ENCODE results near the gene MGAT5.

The MGAT5 gene

GRCh38 chr2:134232868-134233727 lies 20.8 kb upstream of the MGAT5 start:
- TF ChIP-seq CEBPB (IDR thresholded peaks at IDR 0.05) (no peak), TCF12 (IDR thresholded peaks at IDR 0.05; ENCODE audit: low read depth) (no peak), TAF1 (IDR thresholded peaks at IDR 0.05; ENCODE audit: low read depth) (no peak), EP300 (IDR thresholded peaks at IDR 0.05; ENCODE audit: borderline replicate concordance) (no peak)
- TF ChIP-seq, protein P1, sequence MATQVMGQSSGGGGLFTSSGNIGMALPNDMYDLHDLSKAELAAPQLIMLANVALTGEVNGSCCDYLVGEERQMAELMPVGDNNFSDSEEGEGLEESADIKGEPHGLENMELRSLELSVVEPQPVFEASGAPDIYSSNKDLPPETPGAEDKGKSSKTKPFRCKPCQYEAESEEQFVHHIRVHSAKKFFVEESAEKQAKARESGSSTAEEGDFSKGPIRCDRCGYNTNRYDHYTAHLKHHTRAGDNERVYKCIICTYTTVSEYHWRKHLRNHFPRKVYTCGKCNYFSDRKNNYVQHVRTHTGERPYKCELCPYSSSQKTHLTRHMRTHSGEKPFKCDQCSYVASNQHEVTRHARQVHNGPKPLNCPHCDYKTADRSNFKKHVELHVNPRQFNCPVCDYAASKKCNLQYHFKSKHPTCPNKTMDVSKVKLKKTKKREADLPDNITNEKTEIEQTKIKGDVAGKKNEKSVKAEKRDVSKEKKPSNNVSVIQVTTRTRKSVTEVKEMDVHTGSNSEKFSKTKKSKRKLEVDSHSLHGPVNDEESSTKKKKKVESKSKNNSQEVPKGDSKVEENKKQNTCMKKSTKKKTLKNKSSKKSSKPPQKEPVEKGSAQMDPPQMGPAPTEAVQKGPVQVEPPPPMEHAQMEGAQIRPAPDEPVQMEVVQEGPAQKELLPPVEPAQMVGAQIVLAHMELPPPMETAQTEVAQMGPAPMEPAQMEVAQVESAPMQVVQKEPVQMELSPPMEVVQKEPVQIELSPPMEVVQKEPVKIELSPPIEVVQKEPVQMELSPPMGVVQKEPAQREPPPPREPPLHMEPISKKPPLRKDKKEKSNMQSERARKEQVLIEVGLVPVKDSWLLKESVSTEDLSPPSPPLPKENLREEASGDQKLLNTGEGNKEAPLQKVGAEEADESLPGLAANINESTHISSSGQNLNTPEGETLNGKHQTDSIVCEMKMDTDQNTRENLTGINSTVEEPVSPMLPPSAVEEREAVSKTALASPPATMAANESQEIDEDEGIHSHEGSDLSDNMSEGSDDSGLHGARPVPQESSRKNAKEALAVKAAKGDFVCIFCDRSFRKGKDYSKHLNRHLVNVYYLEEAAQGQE (IDR thresholded peaks at IDR 0.05; ENCODE audit: low read depth): no peak
- TF ChIP-seq, protein P2, sequence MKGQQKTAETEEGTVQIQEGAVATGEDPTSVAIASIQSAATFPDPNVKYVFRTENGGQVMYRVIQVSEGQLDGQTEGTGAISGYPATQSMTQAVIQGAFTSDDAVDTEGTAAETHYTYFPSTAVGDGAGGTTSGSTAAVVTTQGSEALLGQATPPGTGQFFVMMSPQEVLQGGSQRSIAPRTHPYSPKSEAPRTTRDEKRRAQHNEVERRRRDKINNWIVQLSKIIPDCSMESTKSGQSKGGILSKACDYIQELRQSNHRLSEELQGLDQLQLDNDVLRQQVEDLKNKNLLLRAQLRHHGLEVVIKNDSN (IDR thresholded peaks at IDR 0.05): no peak

DNA sequence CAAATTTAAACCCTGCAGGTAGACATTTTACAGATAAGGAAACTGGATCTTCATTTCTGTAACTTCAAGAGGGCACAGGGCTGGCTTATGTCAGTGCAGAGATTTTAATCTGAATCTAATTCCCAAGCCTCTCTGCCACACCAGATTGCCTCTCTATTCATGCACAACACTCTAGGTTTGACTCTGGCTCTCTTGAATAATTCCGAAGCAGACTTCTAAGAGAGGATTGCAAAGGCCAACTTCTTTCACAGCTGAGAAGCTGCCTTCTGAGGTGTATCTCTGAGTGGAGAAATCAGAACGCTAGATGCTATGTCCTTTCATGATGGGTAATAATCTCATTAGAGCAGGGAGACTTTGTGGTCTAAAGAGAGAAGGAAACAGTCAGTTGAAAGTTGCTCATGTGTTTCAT lies 20.1 kb upstream of the MGAT5 start:
- TF ChIP-seq RAD21 (IDR thresholded peaks at IDR 0.05; ENCODE audit: low read depth): no peak
- TF ChIP-seq EP300 (IDR thresholded peaks at IDR 0.05; ENCODE audit: borderline replicate concordance): no peak
- TF ChIP-seq ZBTB7A (IDR thresholded peaks at IDR 0.05; ENCODE audit: low read depth): no peak
- TF ChIP-seq EGR1 (IDR thresholded peaks at IDR 0.05): no peak
- no peak for TF ChIP-seq NFIC (IDR thresholded peaks at IDR 0.05)
- TF ChIP-seq CEBPB (IDR thresholded peaks at IDR 0.05): no peak
- no peak for TF ChIP-seq TCF12 (IDR thresholded peaks at IDR 0.05; ENCODE audit: low read depth)
- TF ChIP-seq TEAD4 (IDR thresholded peaks at IDR 0.05): no peak
- TF ChIP-seq TAF1 (IDR thresholded peaks at IDR 0.05; ENCODE audit: low read depth): no peak

DNA sequence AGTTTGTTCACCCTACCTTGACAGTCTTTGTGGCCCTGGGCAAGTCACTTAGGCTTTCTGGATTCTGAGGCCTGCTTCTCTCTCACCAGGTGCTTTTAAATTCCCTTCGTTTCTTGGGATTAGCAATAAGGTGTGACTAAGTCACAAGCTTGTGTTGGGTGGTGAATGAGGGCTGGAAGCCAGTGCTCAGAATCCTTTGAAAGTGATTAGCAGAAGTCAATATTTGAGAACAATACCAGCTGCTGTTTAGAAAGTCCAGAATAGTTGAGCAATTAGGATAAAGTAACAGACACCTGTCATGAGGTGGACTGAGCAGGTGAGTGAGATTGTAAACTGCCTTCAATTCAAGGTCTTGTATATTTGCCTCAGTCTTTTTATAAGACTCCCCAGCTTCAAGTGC lies 19.3 kb upstream of the MGAT5 start:
- TF ChIP-seq YY1 (IDR thresholded peaks at IDR 0.05; ENCODE audit: low read depth) (no peak), CEBPB (IDR thresholded peaks at IDR 0.05) (no peak)

DNA sequence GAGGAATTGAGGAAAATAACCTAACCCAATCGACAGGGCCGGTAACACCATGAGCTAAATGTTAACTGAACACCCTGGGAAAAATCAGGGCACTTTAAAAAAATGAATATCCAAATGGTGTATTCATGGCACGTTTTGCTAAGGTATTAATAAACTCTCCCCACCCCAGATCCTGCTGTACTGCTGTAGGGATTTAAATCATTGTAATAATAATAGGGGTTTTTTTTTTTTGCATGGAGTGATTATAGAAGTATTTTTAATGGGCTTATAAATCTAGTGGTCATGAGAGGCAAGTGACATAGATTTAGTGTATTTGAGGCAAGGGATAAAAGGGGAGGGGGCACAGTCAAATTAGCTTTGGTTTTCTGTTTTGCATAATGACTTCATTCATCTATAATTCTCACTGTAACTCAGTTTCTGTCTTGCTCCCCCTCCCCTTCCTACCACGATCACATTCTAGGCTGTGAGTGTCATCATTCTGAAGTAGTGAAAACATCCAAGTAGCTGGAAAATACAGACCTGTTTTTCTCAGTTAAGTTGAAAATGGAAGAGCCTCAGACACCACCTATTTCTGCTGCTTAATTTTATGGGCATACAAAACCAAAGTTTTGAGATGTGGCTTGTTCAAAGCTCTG lies 18.2 kb upstream of the MGAT5 start:
- TF ChIP-seq TEAD4 (IDR thresholded peaks at IDR 0.05) (no peak), RAD21 (IDR thresholded peaks at IDR 0.05; ENCODE audit: low read depth) (no peak), ZBTB7A (IDR thresholded peaks at IDR 0.05; ENCODE audit: low read depth) (no peak), TCF12 (IDR thresholded peaks at IDR 0.05; ENCODE audit: low read depth) (no peak), EP300 (IDR thresholded peaks at IDR 0.05; ENCODE audit: borderline replicate concordance) (no peak)
- TF ChIP-seq, protein P1 (IDR thresholded peaks at IDR 0.05; ENCODE audit: low read depth): no peak

GRCh38 chr2:134238371-134238770 lies 15.5 kb upstream of the MGAT5 start:
- no peak for TF ChIP-seq TEAD4 (IDR thresholded peaks at IDR 0.05)
- TF ChIP-seq NFIC (IDR thresholded peaks at IDR 0.05): no peak
- no peak for TF ChIP-seq EP300 (IDR thresholded peaks at IDR 0.05; ENCODE audit: borderline replicate concordance)
- TF ChIP-seq FOXM1 (IDR thresholded peaks at IDR 0.05; ENCODE audit: borderline replicate concordance, low read depth): no peak
- no peak for TF ChIP-seq CREB1 (IDR thresholded peaks at IDR 0.05; ENCODE audit: low read depth)
- TF ChIP-seq, protein P2 (IDR thresholded peaks at IDR 0.05): no peak
- no peak for TF ChIP-seq RAD21 (IDR thresholded peaks at IDR 0.05; ENCODE audit: low read depth)
- TF ChIP-seq ZBTB7A (IDR thresholded peaks at IDR 0.05; ENCODE audit: low read depth): no peak
- TF ChIP-seq CEBPB (IDR thresholded peaks at IDR 0.05): no peak
- TF ChIP-seq MAX (IDR thresholded peaks at IDR 0.05): no peak
- TF ChIP-seq, protein P1 (IDR thresholded peaks at IDR 0.05; ENCODE audit: low read depth): no peak
- no peak for TF ChIP-seq EGR1 (IDR thresholded peaks at IDR 0.05)
- no peak for TF ChIP-seq YY1 (IDR thresholded peaks at IDR 0.05; ENCODE audit: low read depth)
- no peak for TF ChIP-seq TCF12 (IDR thresholded peaks at IDR 0.05; ENCODE audit: low read depth)
- TF ChIP-seq TAF1 (IDR thresholded peaks at IDR 0.05; ENCODE audit: low read depth): no peak
